SK-N-MC (cell line): ENCODE data around the gene ACOXL.
"Not testable (repeated sequence)": the region's sequence is repeated elsewhere in the genome, so short reads cannot be mapped to it uniquely, and the experiment has no call there.

Experiments used
- EZH2 ChIP-seq: fragments of 200-600 bp; sonication (generic); IDR thresholded peaks from one replicate; pipeline ENCODE4 v1.6.1; 2017; ENCODE audit warnings: antibody characterized with exemption
- FOXP2 ChIP-seq: optimal IDR thresholded peaks from 2 replicates; pipeline ENCODE3; 2011; ENCODE audit warnings: mild to moderate bottlenecking, moderate library complexity; ENCODE audit not compliant: insufficient read depth; ENCODE audit errors: extremely low read length, control extremely low read depth
- POLR2AphosphoS5 ChIP-seq: IDR thresholded peaks from 2 replicates; pipeline ENCODE4 v1.6.1; 2012; ENCODE audit warnings: mild to moderate bottlenecking, low read depth, low read length, borderline replicate concordance

DNA sequence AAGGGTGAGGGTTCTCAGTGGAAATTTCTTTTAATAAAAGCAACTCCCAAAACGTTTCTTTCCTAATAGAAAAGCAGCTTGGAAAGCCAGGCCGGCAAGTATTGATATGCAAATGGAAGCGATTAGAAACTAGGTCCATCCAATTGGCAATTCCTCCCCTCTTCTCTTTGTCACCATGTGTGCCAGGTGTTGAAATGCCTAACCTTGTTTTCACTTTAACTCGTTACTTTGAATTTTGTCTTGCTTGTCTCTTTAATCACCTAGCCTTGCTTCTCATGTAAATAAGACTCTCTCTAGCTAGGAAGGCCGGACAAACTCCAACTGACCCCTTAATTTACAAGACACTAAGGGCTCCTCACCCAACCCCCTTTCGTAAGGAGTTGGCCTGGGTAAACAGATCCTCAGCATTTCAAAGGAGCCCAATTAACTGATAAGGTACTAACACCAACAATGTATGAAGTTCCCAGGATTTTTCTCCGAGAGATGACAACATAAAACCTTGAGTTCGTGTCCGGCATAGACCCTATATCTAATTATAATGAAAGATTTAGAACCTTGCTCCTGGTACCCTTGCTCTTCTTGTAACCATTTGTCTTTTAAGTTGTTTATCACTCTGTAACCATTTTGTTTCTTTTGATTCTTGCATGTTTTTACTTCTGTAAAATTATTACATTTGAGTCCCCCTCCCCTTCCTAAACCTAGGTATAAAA, 44.4 kb upstream of the ACOXL start:
- TF ChIP-seq POLR2AphosphoS5, FOXP2, EZH2: not testable (repeated sequence)
